ENCODE results near the gene SLC8A1.

- no peak for TF ChIP-seq FOS (IDR thresholded peaks at IDR 0.05; ENCODE audit: borderline replicate concordance, extremely low read depth, insufficient read length)
- no peak for TF ChIP-seq ZBTB33 (IDR thresholded peaks at IDR 0.05)
- no peak for TF ChIP-seq POLR2A (IDR thresholded peaks at IDR 0.05; ENCODE audit: low read depth, low read length)
- TF ChIP-seq TCF7 (IDR thresholded peaks at IDR 0.05; ENCODE audit: borderline replicate concordance), result no peak
- TF ChIP-seq, protein P1, sequence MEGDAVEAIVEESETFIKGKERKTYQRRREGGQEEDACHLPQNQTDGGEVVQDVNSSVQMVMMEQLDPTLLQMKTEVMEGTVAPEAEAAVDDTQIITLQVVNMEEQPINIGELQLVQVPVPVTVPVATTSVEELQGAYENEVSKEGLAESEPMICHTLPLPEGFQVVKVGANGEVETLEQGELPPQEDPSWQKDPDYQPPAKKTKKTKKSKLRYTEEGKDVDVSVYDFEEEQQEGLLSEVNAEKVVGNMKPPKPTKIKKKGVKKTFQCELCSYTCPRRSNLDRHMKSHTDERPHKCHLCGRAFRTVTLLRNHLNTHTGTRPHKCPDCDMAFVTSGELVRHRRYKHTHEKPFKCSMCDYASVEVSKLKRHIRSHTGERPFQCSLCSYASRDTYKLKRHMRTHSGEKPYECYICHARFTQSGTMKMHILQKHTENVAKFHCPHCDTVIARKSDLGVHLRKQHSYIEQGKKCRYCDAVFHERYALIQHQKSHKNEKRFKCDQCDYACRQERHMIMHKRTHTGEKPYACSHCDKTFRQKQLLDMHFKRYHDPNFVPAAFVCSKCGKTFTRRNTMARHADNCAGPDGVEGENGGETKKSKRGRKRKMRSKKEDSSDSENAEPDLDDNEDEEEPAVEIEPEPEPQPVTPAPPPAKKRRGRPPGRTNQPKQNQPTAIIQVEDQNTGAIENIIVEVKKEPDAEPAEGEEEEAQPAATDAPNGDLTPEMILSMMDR (IDR thresholded peaks at IDR 0.05 in 2 of 3, conservative IDR thresholded peaks at IDR 0.05 in 1 of 3; ENCODE audit: control insufficient read depth in 2 of 3, extremely low read depth in 1 of 3, insufficient read depth in 1 of 3, low read depth in 3 of 3, low read length in 3 of 3), result no peak
- no peak for TF ChIP-seq SREBF2 (IDR thresholded peaks at IDR 0.05; ENCODE audit: low read length)
- TF ChIP-seq SMAD1 (IDR thresholded peaks at IDR 0.05; ENCODE audit: low read depth, partially characterized antibody), result no peak
- no peak for TF ChIP-seq FOXM1 (IDR thresholded peaks at IDR 0.05; ENCODE audit: low read depth, low read length)
- no peak for TF ChIP-seq CREB1 (IDR thresholded peaks at IDR 0.05; ENCODE audit: low read depth)
Observed at GRCh38 chr2:40316620-40317019, 135.3 kb downstream of the SLC8A1 start.

All from GM12878 (cell line).